Hematopoietic multipotent progenitor cell treated with erythropoietin and hydrocortisone succinate and interleukin-3 and kit ligand, for 4 days (in vitro differentiated cells): ENCODE results near the gene MARCHF10.
A peak's percentile ranks its signal among the peaks of the same experiment; 100 is the strongest.

Experiments used
- DNase-seq: peaks from one replicate; pipeline ENCODE4 v3.0.0-alpha.2; 2015

Gene MARCHF10

DNA sequence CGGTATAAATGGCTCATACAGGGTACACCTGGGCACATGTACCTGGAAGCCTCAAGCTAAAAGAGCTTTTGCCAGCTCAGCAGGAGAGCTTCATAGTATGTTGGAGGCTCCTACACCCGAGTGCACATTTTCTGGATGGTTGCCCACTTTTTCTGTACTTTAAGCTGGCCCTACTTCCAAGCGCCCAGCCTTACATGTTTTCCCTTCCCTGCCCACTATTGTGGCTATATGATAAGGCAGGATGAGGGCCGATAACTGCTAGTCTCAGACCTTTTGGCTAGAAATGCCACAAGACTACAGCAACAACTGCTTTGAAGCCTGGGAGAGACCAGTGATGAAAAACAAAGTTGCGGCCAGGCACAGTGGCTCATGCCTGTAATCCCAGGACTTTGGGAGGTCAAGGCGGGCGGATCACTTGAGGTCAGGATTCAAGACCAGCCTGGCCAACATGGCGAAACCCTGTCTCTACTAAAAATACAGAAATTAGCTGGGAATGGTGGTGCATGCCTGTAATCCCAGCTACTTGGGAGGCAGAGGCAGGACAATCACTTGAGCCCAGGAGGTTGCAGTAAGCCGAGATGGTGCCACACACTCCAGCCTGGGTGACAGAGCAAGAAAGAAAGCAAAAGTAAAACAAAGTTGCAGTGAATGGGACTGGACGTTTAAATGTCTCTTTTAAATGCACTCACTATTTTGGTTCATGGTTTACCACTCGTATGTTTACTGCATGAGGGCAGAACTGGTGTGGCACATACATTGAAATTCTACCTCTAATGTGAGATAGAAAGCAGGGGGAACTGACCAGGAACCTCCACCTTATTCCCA lies 14.2 kb upstream of the MARCHF10 start:
- DNase-seq: peak; percentile 89

DNA sequence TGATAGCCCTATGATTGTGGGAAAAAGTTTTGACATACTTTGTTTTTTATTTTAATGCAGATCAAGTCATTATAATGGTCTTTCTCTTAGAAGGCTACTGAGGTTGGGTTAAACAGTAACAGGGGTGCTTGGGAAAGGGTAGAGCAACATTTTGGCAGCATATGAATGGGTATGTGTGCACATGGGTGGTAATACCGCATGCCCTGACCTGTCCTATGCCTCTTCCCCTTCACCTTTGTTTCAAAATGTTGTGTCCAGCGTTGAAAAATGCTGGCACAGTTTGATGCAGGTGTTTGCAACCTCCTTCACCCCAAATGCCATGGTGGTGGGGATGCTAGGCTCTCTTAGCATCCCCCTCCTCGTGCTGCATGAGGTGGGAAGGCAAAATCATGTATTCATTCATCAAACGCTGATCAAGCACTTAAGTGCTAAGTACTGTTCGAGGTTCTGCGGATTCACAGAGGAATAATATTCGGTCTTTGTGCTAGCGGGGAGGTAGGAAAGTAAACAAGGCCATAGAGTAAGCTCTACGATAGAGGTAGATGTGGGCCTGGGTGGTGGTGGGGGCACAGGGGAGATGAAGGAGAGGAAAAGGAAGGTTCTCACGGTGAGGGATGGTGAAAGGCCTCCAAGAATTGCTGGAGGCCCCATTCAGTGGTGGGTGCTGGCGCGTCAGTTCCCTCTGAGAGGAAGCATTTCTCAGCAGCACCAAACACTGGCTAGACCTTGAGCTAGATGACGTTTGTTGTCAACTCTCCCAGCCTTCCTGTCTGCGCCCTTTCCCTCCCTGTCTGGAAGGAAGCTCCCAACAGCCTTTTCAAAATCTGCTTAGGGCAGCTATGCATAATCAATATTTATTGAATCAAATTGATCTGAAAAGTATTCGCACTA lies 13.3 kb upstream of the MARCHF10 start:
- DNase-seq: peak; percentile 8

DNA sequence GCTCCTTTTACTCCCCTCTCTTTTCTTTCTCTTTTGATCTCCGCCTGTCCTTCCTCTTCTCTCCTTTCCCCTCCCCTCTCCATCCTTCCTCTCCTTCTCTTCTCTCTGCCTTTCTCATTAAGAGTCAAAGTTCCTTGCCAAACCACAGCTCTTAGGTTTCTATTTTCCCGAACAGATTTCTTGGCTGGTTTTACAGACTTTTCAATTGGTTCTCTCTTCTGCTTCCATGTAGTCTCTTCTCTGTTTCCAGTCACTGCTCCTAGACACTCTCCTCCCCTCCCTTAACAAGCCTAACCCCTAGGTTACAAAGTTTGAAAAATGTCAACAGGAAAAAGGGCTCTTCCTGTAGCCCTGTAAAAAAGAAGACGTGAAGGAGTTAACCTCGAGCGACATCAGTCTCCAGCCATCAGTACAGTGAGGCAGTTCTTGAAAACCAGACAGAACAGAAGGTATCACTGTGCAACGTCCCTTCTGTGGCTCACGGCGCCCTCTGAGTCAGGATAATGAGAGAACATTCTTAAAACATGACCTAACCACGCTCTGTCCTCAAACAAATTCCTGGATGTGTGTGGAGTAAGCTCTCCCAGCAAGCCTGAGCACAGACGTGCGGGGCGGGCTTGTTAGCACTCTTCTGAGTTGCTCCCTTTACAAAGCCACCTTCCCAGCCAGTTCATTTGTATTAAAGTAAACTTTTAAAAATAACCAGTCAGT lies 11.6 kb upstream of the MARCHF10 start:
- DNase-seq: no peak

DNA sequence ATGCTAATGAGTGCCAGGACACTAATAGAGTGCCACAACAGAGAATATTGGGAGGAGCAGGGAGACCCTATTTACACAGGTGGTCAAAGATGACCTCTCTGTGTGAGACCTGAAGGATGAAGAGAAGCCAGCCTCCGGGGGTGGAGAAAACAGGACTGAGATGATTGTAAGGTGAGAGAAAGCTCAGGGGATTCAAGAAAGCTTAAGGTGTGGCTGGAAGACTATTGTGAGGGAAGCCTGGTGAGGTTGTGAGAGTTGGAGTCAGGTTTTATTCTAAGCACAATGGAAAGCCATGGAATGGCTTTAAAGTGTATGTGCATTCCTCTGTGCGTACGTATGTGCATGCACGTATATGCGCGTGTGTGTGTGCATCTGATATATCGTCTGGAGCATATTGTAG lies 10.4 kb upstream of the MARCHF10 start:
- no peak for DNase-seq

DNA sequence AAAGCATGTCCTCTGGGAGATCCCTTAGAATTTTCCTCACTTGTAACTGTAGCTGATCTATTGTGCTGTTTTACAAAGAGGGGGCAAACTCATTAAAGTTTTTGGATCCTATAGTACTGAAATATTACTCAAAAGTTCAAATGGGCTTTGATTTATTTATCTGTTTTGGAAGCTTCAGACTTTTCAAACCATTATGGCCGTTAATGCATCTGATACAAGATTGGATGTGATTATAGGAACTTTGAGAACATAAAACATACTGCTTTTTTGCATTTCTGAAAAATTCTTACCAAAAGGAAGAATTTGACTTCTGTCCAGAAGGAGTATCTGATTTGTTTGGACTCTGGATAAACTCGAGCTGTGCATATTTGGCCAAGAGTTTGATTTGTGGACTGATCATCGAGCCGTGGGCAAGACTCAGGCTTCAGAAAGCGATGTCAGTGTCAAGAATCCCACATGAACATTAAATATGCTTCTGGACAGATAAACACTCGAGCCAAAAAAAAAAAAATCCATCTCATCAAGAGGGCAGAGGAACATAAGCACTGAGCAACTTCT lies 8.2 kb upstream of the MARCHF10 start:
- no peak for DNase-seq

DNA sequence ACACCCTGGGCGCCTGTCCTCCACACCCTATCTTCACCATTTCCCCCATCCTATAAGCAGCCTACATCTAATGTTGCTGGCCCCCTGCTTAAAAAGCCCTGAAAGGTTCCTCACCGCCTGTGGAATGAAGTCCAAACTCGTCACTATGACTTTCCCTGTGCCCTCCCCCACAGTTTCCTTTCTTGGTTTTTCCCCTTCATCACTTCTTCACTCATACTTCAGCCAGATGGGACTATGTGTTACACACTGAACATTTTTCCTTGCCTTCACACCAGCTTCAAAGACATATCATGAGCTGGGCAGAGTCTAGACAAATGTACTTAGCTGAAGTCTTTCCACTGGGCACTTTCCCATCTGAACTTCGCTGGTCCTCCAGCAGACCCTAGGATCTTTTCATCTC lies 1.5 kb upstream of the MARCHF10 start:
- DNase-seq: no peak

DNA sequence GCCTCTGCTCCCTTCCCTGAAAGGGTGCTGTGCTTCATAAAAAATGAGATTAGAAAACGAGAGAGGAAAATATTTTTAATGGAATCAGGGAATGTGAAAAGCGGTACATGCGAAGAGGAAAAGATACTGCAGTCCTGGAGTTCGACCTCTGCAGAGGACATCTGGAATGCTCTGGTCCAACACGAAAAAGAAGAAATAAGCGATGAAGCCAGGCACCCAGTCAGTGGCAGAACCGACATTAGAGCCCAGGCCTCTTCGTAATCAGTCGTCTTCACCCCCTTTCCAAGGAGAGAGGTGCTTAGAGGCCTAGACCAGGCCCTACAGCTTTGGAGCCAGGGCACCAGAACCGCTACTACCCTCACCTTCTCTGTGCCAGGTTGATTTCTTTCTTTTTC lies 459 bp upstream of the MARCHF10 start:
- DNase-seq: no peak

DNA sequence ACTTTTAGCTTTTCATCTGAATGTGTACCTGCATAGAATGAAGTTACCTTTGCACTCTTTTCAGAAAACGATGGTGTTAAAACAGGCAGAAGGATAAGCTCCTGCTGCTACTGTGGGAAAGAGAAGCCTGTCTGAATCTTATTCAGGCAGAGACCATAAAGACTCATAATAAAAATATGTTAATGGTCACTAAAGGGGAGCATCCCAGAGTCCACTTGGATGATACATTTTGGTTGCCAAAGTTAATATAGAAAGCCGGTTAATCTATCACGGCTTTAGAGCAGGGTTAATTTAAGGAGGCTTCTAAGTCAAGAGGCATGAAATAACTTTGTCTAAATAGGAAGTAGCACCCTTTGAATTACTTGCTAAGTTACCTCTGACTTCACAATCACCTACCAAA lies 2.9 kb downstream of the MARCHF10 start:
- DNase-seq: no peak

DNA sequence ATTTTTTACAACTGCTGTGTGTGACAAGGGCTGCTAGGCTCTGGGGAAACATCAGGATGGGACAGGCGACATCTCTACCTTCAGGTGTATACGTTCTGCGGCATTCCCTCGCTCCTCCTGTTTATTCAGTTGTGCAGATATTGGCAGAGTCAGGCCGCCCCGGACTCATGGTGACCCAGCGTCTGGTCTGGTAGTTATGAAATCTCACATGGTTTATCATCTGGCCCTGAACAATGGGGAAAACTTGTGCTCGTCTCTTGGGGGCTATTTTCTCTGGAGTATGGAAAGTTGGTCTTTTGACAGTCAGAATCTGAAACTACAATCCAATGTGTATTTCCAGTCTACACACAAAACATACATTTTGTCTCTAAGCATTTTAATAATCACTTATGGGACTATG lies 3.3 kb downstream of the MARCHF10 start:
- DNase-seq: no peak

DNA sequence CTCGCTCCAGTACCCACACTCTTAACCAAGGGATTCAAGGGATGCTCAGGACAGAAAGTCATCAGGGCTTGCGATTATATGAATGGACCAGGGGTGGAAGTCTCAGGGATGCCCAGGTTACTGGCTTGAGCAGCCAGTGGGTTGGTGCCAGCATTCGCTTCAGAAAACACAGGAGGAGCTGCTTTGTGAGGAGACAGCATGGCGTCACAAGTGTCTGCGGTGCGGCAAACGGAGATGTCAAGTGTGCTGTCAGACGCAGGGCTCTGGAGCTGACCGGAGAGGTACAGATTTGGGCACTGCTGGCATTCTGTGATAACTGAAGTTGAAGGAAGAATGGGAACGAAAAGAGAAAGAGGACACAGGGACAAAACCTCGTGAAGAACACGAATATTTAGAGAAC lies 4.1 kb downstream of the MARCHF10 start:
- no peak for DNase-seq

DNA sequence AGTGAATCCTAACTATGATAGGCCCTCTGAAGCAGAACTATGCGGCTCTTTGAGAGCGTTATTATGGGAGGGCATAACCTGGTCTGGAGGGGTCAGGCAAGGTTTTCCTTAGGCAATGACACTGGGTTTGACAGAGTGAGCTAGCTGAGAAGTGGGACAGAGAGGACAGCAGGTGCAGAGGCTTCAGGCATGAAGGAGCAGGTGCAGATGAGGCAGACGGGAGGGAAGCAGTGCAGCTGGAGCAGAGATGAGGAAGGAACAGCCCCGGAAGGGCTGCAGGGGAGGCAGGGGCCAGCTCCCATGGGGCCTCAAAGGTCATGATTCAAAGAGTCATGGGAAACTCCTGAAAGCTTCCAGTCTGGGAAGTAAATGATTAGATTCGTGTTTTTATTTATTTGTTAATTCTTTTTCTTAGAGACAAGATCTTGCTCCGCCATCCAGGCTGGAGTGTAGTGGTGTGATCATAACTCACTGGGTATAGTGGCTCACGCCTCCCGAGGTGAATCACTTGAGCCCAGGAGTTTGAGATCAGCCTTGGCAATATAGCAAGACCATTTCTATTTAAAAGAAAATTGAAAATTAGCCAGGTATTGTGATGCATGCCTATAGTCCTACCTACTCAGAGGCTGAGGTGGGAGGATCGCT lies 5.4 kb downstream of the MARCHF10 start:
- no peak for DNase-seq

DNA sequence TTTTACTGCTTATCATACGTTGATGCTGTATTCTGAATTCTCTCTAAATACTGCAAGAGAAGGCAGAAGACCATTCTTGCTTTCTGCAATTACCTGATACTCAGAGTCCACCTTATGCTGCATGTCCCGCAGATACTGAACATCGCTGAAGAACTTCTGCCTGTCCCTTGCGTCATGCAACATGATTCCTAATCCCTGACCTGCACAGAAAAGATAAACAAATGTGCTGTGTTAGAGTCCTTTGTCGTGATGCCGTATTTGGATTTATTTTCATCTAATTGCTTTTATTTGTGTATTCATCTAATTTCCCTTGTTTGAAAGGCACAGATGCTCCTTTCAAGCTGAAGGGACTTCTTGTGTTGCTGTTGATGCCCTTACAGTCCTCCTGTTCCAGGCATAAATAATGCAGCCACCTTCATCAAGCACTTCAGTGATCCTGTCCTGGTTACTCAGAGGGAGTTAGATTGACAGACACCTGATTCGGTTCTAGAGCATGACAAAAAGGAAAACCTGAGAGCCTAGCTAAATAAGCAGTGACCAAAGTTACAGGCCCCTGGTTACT lies 6.5 kb downstream of the MARCHF10 start:
- no peak for DNase-seq

DNA sequence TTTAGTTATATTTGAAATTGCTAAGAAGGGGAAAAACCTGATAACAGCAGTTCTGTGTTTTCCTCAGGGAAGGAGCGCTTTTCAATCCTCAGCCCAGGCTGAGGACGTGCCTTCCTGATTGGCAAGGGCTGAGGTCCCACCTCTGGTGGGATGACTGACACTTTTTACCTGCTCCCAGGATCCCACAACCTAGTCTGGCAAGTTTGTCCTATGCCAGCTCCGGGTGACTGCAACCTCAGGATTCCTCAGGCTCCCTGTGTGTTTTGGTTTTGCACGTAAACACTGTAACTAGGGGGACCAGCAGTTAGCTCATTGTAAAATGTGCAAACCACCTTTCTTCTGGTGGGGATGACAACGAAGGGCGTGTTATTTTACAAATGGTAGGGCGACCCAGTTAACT lies 7.5 kb downstream of the MARCHF10 start:
- DNase-seq: no peak

DNA sequence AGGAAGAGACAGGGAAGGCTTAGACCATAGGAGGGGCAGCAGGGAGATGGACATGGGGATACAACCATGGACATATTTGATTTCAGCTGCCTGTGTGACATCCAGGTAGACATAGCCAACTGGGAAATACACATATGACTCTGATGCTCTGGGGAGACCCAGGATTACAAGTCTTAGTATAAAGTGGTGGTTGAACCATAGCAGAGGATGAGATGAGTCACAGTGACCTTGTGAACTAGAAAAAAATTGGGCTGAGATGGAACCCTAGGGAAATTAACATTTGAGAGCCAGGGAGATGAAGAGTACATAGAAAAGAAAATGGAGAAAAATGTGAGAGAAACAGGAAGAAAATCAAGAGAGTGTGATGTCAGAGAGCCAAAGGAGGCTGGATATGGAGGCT lies 10.2 kb downstream of the MARCHF10 start:
- DNase-seq: no peak

DNA sequence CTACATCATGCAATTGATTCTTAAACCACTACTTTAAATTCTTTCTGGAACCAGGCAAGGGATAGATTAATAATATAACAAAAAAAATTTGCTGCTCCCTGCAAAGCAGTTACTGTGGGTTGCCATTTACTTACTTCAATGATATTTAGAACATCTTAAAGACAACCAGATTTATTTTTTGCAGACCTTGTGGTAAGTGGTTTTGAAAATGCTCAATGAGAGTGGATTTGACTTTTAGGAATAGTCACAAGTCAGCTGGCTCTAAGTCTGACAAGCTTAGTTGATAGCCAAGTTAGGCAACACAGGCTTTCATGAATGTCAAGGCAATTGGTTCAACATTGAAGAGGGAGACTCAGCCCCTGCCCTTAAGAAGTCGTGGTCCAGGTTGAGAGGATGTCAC lies 11.8 kb downstream of the MARCHF10 start:
- no peak for DNase-seq

DNA sequence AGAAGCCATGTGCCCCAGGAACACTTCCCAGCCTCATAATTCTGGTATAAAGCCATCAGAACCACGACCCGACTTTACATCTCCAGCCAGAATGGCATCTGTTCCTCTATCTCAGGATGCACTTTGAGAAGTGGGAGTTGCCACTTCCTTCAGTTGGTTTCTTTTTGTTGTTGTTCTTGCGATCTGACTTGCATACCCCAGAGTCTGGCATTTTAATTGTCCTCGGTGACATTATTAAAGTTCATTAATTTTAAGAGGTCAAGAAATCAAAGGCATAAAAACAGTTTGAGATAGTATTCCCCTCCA lies 13.5 kb downstream of the MARCHF10 start:
- peak; percentile 72 for DNase-seq

DNA sequence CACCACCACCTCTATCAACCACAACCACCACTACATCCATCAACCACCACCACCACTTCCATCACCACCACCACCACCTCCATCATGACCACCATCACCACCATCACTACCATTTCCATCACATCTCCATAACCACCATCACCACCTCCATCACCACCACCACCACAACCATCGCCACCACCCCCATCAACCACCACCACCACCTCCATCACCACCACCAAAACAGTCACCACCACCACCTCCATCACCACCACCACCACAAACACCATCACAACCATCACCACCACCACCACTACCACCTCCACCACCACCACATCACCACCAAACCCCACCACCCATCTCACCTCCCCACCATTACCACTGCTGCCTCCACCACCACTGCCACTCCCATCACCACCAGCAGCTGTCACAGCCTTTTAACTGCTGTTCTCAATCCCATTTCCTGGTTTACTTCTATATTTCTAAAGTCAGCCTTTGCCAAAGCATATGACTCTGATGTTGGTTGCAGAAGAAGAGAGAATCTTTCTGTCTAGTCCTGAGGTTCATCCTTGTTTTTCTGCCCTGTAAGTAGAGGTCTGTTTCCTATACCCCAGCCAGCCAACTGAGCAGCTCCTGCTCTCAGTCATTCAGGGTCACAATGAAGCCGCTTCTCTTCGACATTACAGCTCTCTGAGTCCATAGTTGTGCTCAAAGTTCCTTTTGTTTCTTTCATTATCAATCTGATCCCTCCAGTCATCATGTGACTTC lies 14.0 kb downstream of the MARCHF10 start:
- DNase-seq: peak; percentile 13

DNA sequence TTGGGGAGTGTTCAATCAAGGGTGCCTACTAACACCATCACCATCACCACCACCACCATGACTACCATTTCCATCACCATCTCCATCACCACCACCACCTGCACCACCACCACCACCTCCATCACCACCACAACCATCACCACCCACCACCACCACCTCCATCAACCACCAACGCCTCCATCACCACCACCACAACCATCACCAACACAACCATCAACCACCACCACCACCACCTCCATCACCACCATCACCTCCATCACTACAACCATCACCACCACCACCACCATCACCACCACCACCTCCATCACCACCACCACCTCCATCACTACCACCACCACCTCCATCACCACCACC lies 15.7 kb downstream of the MARCHF10 start:
- DNase-seq: no peak

DNA sequence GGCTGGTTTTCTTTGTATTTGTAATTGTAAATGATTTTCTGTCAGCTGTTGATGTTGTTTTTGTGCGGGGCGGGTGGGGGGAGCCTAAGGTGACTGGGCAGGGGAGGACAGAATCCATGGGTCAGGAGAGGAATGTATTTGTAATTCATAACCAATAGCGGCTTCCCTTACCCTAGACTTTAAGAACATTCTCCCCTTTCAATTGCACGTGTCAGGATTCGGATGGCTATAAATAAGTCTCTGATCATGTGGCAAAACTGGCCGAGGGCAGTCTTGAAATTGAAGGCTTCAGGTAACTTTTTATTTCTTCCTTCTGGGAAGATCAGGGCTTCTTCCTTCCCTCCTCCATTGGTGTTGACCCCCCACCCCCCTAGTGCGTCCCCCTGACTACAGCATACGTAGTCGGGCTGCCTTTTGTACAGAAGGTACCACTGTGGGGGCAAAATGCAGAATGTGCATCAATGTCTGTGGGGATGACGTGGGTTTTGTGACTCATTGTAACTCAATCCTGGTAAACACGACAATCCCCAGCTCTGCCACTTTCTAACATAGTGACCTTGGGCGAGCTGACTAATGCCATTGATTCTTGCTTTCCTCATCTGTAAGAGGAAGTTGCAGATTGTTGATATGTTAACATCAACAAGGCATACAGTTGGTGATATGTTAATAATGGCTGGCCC lies 16.2 kb downstream of the MARCHF10 start:
- DNase-seq: no peak

DNA sequence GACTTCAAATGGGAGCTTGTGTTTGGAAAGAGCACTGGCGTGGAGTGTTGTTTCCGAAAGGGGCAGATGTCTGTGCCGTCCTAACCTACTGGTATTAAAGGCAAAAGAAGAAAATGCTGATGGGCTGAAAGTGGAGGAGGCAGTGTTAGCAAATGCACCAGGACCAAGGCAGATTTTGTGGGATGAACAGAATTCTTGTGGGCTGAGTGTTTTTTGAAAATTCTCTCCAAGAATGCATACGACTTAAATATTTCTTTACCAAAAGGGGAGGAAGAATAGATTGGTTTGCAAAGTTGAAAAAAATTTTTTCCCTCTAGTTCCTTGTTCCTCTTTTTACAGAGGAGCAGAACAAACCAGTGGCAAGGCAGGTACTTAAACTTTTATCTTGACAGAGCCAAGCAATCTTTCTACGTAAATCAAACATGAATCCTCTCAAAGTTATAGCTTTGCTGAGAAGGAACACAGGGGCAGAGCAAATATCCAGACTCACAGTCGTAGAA lies 16.8 kb downstream of the MARCHF10 start:
- peak; percentile 41 for DNase-seq

DNA sequence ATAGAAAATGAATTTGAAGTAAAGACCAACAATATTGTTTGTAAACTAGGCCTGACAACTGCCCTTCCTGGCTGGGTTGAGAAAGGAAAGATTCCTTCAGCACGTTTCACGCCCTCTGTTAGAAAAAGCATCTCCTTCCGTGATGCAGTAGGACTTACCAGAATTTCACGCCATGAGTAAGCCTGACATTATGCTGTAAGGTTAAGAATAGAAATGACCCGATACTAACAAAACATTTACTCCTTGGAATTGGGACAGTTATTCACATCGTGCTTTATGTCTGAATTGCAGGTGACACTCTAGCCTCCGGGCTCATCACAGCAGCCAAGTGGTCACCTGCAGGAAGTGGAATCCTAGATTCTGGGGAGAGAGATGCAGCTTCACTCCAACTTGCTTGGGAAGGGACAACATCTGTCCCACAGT lies 17.5 kb downstream of the MARCHF10 start:
- no peak for DNase-seq
